Measurements from ENCODE around the gene TAOK2. TPM values are rescaled to one million over a fixed set of nuclear protein-coding genes. Genes with fewer than 3 reads are reported as not detected.
A peak's percentile ranks its signal among the peaks of the same experiment; 100 is the strongest.

Gene TAOK2
- total and polyA plus RNA-seq, 2 of the 13 experiments (the other 11 are each of a cell fraction or from before 2014, with no cell fraction given) = 17.4 to 43.2 TPM

DNA sequence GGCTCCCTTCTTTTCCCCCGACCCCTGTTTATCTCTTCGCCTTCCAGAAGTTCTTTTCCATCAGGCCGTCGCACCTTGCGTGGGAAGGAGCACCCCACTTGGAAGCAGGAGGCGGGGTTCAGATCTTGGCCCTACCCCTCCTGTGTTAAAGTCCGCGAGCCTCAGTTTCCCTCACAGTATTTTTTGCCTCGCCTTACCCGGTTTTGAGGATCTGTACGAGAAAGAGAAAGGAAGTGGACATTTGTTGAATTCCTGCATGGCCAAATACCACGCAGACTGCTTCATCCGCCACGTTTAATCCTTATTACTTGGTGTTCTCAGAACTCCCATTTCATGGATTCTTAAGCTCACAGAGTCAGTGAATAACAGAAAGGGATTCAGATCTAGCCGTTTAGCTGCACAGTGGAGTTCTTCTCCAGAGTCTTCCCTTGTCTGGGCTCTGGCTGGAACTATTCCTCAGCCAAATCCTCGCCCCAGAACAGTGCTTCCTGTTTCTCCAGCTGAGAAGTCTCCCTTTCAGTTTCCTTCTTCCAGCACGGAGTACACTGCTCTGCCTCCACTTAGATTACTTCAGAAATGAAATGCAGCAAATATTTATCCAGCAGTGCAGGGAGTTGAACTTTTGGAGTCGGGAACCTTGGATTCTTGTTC lies 11.2 kb upstream of the TAOK2 start (continued):
- TF ChIP-seq, protein P1, sequence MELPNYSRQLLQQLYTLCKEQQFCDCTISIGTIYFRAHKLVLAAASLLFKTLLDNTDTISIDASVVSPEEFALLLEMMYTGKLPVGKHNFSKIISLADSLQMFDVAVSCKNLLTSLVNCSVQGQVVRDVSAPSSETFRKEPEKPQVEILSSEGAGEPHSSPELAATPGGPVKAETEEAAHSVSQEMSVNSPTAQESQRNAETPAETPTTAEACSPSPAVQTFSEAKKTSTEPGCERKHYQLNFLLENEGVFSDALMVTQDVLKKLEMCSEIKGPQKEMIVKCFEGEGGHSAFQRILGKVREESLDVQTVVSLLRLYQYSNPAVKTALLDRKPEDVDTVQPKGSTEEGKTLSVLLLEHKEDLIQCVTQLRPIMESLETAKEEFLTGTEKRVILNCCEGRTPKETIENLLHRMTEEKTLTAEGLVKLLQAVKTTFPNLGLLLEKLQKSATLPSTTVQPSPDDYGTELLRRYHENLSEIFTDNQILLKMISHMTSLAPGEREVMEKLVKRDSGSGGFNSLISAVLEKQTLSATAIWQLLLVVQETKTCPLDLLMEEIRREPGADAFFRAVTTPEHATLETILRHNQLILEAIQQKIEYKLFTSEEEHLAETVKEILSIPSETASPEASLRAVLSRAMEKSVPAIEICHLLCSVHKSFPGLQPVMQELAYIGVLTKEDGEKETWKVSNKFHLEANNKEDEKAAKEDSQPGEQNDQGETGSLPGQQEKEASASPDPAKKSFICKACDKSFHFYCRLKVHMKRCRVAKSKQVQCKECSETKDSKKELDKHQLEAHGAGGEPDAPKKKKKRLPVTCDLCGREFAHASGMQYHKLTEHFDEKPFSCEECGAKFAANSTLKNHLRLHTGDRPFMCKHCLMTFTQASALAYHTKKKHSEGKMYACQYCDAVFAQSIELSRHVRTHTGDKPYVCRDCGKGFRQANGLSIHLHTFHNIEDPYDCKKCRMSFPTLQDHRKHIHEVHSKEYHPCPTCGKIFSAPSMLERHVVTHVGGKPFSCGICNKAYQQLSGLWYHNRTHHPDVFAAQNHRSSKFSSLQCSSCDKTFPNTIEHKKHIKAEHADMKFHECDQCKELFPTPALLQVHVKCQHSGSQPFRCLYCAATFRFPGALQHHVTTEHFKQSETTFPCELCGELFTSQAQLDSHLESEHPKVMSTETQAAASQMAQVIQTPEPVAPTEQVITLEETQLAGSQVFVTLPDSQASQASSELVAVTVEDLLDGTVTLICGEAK (IDR thresholded peaks at IDR 0.05) = no peak
- TF ChIP-seq, protein P1 (CRISPR knock-in tag; IDR thresholded peaks at IDR 0.05) = peak; percentile 6; the same call in 1 of the 2 replicates
- TF ChIP-seq ARNTL (CRISPR knock-in tag; IDR thresholded peaks at IDR 0.05) = no peak
- peak; percentile 67; the same call in 1 of the 2 replicates for TF ChIP-seq ZMYM2 (CRISPR knock-in tag; IDR thresholded peaks at IDR 0.05)
- TF ChIP-seq ZNF629 (CRISPR knock-in tag; conservative IDR thresholded peaks at IDR 0.05) = peak; percentile 80
- TF ChIP-seq MTF2 (CRISPR knock-in tag; IDR thresholded peaks at IDR 0.05; ENCODE audit: borderline replicate concordance) = no peak
- TF ChIP-seq, protein P2, sequence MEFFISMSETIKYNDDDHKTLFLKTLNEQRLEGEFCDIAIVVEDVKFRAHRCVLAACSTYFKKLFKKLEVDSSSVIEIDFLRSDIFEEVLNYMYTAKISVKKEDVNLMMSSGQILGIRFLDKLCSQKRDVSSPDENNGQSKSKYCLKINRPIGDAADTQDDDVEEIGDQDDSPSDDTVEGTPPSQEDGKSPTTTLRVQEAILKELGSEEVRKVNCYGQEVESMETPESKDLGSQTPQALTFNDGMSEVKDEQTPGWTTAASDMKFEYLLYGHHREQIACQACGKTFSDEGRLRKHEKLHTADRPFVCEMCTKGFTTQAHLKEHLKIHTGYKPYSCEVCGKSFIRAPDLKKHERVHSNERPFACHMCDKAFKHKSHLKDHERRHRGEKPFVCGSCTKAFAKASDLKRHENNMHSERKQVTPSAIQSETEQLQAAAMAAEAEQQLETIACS (CRISPR knock-in tag; IDR thresholded peaks at IDR 0.05) = no peak
- TF ChIP-seq ZNF260 (CRISPR knock-in tag; IDR thresholded peaks at IDR 0.05; ENCODE audit: borderline replicate concordance, low read depth) = no peak
- no peak for TF ChIP-seq ZNF20 (CRISPR knock-in tag; IDR thresholded peaks at IDR 0.05)
- TF ChIP-seq ZNF7 (CRISPR knock-in tag; IDR thresholded peaks at IDR 0.05) = peak; percentile 90
- TF ChIP-seq, protein P3, sequence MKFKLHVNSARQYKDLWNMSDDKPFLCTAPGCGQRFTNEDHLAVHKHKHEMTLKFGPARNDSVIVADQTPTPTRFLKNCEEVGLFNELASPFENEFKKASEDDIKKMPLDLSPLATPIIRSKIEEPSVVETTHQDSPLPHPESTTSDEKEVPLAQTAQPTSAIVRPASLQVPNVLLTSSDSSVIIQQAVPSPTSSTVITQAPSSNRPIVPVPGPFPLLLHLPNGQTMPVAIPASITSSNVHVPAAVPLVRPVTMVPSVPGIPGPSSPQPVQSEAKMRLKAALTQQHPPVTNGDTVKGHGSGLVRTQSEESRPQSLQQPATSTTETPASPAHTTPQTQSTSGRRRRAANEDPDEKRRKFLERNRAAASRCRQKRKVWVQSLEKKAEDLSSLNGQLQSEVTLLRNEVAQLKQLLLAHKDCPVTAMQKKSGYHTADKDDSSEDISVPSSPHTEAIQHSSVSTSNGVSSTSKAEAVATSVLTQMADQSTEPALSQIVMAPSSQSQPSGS (CRISPR knock-in tag; IDR thresholded peaks at IDR 0.05) = peak; percentile 35; the same call in 1 of the 2 replicates
- TF ChIP-seq, protein P4, sequence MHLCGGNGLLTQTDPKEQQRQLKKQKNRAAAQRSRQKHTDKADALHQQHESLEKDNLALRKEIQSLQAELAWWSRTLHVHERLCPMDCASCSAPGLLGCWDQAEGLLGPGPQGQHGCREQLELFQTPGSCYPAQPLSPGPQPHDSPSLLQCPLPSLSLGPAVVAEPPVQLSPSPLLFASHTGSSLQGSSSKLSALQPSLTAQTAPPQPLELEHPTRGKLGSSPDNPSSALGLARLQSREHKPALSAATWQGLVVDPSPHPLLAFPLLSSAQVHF (CRISPR knock-in tag; IDR thresholded peaks at IDR 0.05) = no peak
- 0 out of 2 replicates have a peak, but pooled peaks have one; percentile 44 for TF ChIP-seq ZNF83 (CRISPR knock-in tag; IDR thresholded peaks at IDR 0.05; ENCODE audit: borderline replicate concordance)
- peak; percentile 32 for TF ChIP-seq ELF1 (CRISPR knock-in tag; IDR thresholded peaks at IDR 0.05)
- TF ChIP-seq, protein P5, sequence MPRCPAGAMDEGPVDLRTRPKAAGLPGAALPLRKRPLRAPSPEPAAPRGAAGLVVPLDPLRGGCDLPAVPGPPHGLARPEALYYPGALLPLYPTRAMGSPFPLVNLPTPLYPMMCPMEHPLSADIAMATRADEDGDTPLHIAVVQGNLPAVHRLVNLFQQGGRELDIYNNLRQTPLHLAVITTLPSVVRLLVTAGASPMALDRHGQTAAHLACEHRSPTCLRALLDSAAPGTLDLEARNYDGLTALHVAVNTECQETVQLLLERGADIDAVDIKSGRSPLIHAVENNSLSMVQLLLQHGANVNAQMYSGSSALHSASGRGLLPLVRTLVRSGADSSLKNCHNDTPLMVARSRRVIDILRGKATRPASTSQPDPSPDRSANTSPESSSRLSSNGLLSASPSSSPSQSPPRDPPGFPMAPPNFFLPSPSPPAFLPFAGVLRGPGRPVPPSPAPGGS (CRISPR knock-in tag; IDR thresholded peaks at IDR 0.05) = no peak
- no peak for TF ChIP-seq GABPB1 (CRISPR knock-in tag; IDR thresholded peaks at IDR 0.05)

Measured in HepG2 (cell line).